H1 (cell line): ENCODE results near the gene TMEM202.
"Not testable (repeated sequence)": the region's sequence is repeated elsewhere in the genome, so short reads cannot be mapped to it uniquely, and the experiment has no call there.

ENCODE experiments used
- CREB1 ChIP-seq: IDR thresholded peaks from 2 replicates; pipeline ENCODE4 v1.6.1; 2012; ENCODE audit warnings: inconsistent platforms
- CTCF ChIP-seq, 3 experiments: IDR thresholded peaks; 1 replicate in 2 of 3; 2 replicates in 1 of 3; pipeline versions ENCODE4 v1.5.1 to v1.6.1; 2011; ENCODE audit warnings: low read length in 3 of 3, mild to moderate bottlenecking in 3 of 3, inconsistent platforms in 2 of 3, low read depth in 1 of 3, moderate library complexity in 1 of 3; ENCODE audit not compliant: insufficient read depth in 1 of 3; ENCODE audit errors: control extremely low read depth in 1 of 3
- EGR1 ChIP-seq: IDR thresholded peaks from 2 replicates; pipeline ENCODE4 v1.6.1; 2011; ENCODE audit warnings: low read depth, low read length, borderline replicate concordance
- EP300 ChIP-seq, 2 experiments: IDR thresholded peaks; 1 replicate in 1 of 2; 2 replicates in 1 of 2; pipeline ENCODE4 v1.6.1; 2011 to 2012; ENCODE audit warnings: low read depth in 2 of 2, low read length in 2 of 2, mild to moderate bottlenecking in 2 of 2, borderline replicate concordance in 1 of 2, inconsistent platforms in 1 of 2, moderate library complexity in 1 of 2
- JUN ChIP-seq: IDR thresholded peaks from 2 replicates; pipeline ENCODE4 v1.6.1; 2011; ENCODE audit warnings: low read depth, mild to moderate bottlenecking, improper control_type of control experiment, low read length
- POLR2A ChIP-seq, 2 experiments: IDR thresholded peaks; 1 replicate in 1 of 2; 2 replicates in 1 of 2; pipeline ENCODE4 v1.6.1; 2011; ENCODE audit warnings: low read depth in 2 of 2, low read length in 2 of 2, mild to moderate bottlenecking in 2 of 2; ENCODE audit errors: control extremely low read depth in 1 of 2
- POU5F1 ChIP-seq: IDR thresholded peaks from 2 replicates; pipeline ENCODE4 v1.6.1; 2011; ENCODE audit warnings: low read depth, mild to moderate bottlenecking, low read length, moderate library complexity
- SP2 ChIP-seq: IDR thresholded peaks from 2 replicates; pipeline ENCODE4 v1.6.1; 2012; ENCODE audit warnings: mild to moderate bottlenecking, low read length, inconsistent platforms
- TEAD4 ChIP-seq: IDR thresholded peaks from 2 replicates; pipeline ENCODE4 v1.6.1; 2012; ENCODE audit warnings: low read depth, low read length, inconsistent platforms, mixed read lengths
- YY1 ChIP-seq: IDR thresholded peaks from 2 replicates; pipeline ENCODE4 v1.6.1; 2011; ENCODE audit warnings: low read depth, mild to moderate bottlenecking, low read length
- ZNF274 ChIP-seq: IDR thresholded peaks from 2 replicates; pipeline ENCODE4 v1.7.0; 2012; ENCODE audit warnings: low read length, borderline replicate concordance; ENCODE audit errors: extremely low read depth

- not testable (repeated sequence) for TF ChIP-seq POLR2A (IDR thresholded peaks at IDR 0.05; ENCODE audit: control extremely low read depth in 1 of 2, low read depth in 2 of 2, low read length in 2 of 2); SP2; CTCF (IDR thresholded peaks at IDR 0.05; ENCODE audit: control extremely low read depth in 1 of 3, insufficient read depth in 1 of 3, low read depth in 1 of 3, low read length in 3 of 3); POU5F1; EP300 (IDR thresholded peaks at IDR 0.05; ENCODE audit: borderline replicate concordance in 1 of 2, low read depth in 2 of 2, low read length in 2 of 2); TEAD4; EGR1; YY1; JUN; CREB1; ZNF274
Measured at GRCh38 chr15:72442848-72443247, 44.7 kb downstream of the TMEM202 start.
